ENCODE results near the gene TRAPPC8. TPM values are rescaled to one million over a fixed set of nuclear protein-coding genes. Genes with fewer than 3 reads are reported as not detected.

The TRAPPC8 gene
- total RNA-seq, 1 experiment from 2014 or later = 37.9 TPM

DNA sequence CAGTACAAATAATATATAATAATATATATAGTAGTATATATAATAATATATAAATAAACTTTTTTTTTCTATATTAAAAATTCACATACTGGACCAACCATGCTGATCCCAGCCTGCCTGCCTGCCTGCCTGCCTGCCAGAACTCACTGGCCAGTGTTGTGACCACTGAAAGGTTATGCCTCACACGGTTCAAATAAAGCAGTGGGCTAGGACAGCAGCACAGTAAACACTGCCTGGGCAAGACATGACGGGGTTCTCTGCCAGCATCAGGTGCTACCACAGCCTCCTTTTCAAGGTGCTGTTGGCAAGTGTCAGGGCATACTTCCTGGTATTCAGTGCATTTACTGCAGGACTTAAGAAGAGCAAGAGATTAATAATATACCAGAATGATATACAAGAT lies 67.6 kb downstream of the TRAPPC8 start:
- intact Hi-C loops (cut with micrococcal nuclease; ENCODE audit: unreplicated experiment) = no loop called here
- DNase-seq (ENCODE audit: low spot score) = no peak
- BruUV-seq (replicated peaks) = no TSS peak
- H3K36me3 ChIP-seq (ENCODE audit: insufficient read depth, low read length, poor library complexity, severe bottlenecking) = peaks cover 16% of the 10 kb centered on the region
- TF ChIP-seq, protein P1, sequence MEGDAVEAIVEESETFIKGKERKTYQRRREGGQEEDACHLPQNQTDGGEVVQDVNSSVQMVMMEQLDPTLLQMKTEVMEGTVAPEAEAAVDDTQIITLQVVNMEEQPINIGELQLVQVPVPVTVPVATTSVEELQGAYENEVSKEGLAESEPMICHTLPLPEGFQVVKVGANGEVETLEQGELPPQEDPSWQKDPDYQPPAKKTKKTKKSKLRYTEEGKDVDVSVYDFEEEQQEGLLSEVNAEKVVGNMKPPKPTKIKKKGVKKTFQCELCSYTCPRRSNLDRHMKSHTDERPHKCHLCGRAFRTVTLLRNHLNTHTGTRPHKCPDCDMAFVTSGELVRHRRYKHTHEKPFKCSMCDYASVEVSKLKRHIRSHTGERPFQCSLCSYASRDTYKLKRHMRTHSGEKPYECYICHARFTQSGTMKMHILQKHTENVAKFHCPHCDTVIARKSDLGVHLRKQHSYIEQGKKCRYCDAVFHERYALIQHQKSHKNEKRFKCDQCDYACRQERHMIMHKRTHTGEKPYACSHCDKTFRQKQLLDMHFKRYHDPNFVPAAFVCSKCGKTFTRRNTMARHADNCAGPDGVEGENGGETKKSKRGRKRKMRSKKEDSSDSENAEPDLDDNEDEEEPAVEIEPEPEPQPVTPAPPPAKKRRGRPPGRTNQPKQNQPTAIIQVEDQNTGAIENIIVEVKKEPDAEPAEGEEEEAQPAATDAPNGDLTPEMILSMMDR (conservative IDR thresholded peaks at IDR 0.05; ENCODE audit: low read depth, low read length) = no peak
- TF ChIP-seq EZH2 (IDR thresholded peaks at IDR 0.05; ENCODE audit: borderline replicate concordance, low read depth, low read length, poor library complexity, severe bottlenecking) = no peak
- H3K9me3 ChIP-seq (ENCODE audit: low read depth, low read length, poor library complexity, severe bottlenecking) = no peaks in the 10 kb centered on the region
- H3K4me3 ChIP-seq (ENCODE audit: low read depth, low read length, poor library complexity, severe bottlenecking) = no peak overlapping the region
- CTCF ChIA-PET = no interaction called here
- no peaks in the 10 kb centered on the region for H3K27me3 ChIP-seq (replicated peaks; ENCODE audit: insufficient read depth, low read depth, low read length, poor library complexity)
- H3K4me1 ChIP-seq (ENCODE audit: insufficient read depth, low read length, poor library complexity, severe bottlenecking) = no peaks in the 10 kb centered on the region
- no peak overlapping the region for H3K27ac ChIP-seq (ENCODE audit: low read depth, low read length, poor library complexity, severe bottlenecking)
- POLR2A ChIA-PET (ENCODE audit: low non-redundant PET) = no interaction called here

DNA sequence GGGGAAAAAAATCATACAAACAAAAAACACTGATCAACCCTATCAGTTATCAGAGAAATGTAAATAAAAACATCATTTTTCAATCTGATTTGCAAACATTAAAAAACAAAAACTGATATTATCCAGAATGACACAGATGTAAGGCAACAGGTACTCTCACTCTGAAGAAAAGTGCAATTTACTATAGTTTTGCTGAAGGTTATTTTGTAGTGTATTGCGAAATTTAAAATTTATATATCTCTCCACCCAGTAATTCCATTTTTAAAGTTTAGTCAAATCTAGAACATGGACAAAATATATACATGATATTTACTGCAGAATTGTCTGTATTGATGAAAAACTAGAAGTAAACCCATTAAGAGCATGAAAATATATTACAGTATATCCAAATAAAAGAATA lies 79.8 kb downstream of the TRAPPC8 start:
- Histone ChIP-seq H3K4me1 (ENCODE audit: insufficient read depth, low read length, poor library complexity, severe bottlenecking) (no peaks in the 10 kb centered on the region), H3K27ac (ENCODE audit: low read depth, low read length, poor library complexity, severe bottlenecking) (no peak overlapping the region), H3K36me3 (ENCODE audit: insufficient read depth, low read length, poor library complexity, severe bottlenecking) (peaks cover 10% of the 10 kb centered on the region), H3K9me3 (ENCODE audit: low read depth, low read length, poor library complexity, severe bottlenecking) (no peaks in the 10 kb centered on the region), H3K27me3 (replicated peaks; ENCODE audit: insufficient read depth, low read depth, low read length, poor library complexity) (no peaks in the 10 kb centered on the region), H3K4me3 (ENCODE audit: low read depth, low read length, poor library complexity, severe bottlenecking) (no peak overlapping the region)
- BruUV-seq (replicated peaks) = no TSS peak
- ChIA-PET POLR2A (ENCODE audit: low non-redundant PET) (no interaction called here), CTCF (no interaction called here)
- DNase-seq (ENCODE audit: low spot score) = no peak
- no peak for TF ChIP-seq EZH2 (IDR thresholded peaks at IDR 0.05; ENCODE audit: borderline replicate concordance, low read depth, low read length, poor library complexity, severe bottlenecking)
- TF ChIP-seq, protein P1 (conservative IDR thresholded peaks at IDR 0.05; ENCODE audit: low read depth, low read length) = no peak
- intact Hi-C loops (cut with micrococcal nuclease; ENCODE audit: unreplicated experiment) = no loop called here

DNA sequence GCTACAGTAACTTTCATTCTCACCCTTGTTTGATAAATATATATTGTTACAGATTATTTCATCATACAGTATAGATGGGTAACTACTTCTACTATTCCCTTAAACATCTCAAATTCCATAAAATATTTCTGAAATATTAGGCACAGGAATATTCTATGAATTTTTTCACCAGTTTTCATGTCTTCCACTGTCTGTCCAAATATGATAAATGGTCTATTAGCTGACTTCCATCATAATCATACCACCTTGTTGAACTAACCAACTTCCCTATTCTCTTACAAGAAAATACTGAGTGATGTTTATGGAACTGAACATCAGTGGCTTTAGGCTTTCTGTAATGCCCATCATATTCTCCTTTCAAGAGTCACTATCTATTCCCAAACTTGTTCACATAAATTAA lies 82.4 kb downstream of the TRAPPC8 start:
- Histone ChIP-seq H3K27ac (ENCODE audit: low read depth, low read length, poor library complexity, severe bottlenecking) (no peak overlapping the region), H3K27me3 (replicated peaks; ENCODE audit: insufficient read depth, low read depth, low read length, poor library complexity) (no peaks in the 10 kb centered on the region), H3K4me3 (ENCODE audit: low read depth, low read length, poor library complexity, severe bottlenecking) (no peak overlapping the region), H3K4me1 (ENCODE audit: insufficient read depth, low read length, poor library complexity, severe bottlenecking) (no peaks in the 10 kb centered on the region), H3K9me3 (ENCODE audit: low read depth, low read length, poor library complexity, severe bottlenecking) (no peaks in the 10 kb centered on the region), H3K36me3 (ENCODE audit: insufficient read depth, low read length, poor library complexity, severe bottlenecking) (peaks cover 22% of the 10 kb centered on the region)
- TF ChIP-seq EZH2 (IDR thresholded peaks at IDR 0.05; ENCODE audit: borderline replicate concordance, low read depth, low read length, poor library complexity, severe bottlenecking) = no peak
- TF ChIP-seq, protein P1 (conservative IDR thresholded peaks at IDR 0.05; ENCODE audit: low read depth, low read length) = no peak
- intact Hi-C loops (cut with micrococcal nuclease; ENCODE audit: unreplicated experiment) = no loop called here
- BruUV-seq (replicated peaks) = no TSS peak
- ChIA-PET CTCF (no interaction called here), POLR2A (ENCODE audit: low non-redundant PET) (no interaction called here)
- DNase-seq (ENCODE audit: low spot score) = no peak
